ENCODE results near the gene GPC6.

GPC6 gene

DNA sequence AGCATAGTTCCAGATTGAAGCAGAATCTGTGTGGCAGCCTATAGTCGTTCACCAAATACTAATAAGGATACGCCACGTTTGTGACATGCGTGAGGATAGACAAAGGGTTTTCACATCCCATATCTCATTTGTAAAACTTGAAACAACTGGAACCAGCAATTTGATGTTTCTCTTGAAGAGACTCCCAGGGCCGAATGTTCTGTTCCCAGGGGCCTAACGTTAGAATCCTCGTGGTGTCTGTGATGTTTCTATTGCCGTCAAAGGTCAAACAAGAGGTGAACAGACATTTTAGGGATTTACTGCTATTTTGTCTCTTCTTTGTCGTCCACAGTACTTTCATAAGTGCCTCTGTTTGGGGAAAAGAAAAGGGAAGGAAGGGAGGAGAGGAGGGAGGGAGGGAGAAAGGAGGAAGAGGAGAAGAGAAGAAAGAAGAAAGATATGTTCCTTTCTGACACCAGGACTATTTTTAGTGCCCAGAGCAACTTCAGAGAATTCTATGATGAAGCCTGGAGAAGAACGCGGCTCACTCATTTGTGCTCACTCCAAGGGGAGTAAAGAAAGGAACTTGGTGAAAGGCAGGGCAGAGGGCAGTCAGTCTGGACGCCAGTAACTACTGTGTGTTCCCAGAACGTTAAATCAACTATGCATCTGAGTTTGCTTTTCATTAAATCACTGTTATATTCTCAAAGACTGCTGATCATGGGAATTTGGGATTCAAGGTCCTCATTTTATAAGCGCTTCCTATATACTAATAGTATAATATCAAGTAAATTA, 1098.3 kb downstream of the GPC6 start:
- TF ChIP-seq ZNF600 (tag by site-specific recombination; IDR thresholded peaks at IDR 0.05) (no peak), ZSCAN23 (tag by site-specific recombination; IDR thresholded peaks at IDR 0.05) (no peak), KLF17 (tag by site-specific recombination; IDR thresholded peaks at IDR 0.05) (no peak), OVOL3 (tag by site-specific recombination; IDR thresholded peaks at IDR 0.05) (no peak), MZF1 (tag by site-specific recombination; IDR thresholded peaks at IDR 0.05; ENCODE audit: borderline replicate concordance) (no peak), ZNF266 (tag by site-specific recombination; IDR thresholded peaks at IDR 0.05; ENCODE audit: low read depth) (no peak), YY2 (tag by site-specific recombination; IDR thresholded peaks at IDR 0.05) (no peak), ZBTB26 (tag by site-specific recombination; optimal IDR thresholded peaks at IDR 0.05) (no peak), ZNF211 (tag by site-specific recombination; IDR thresholded peaks at IDR 0.05; ENCODE audit: low read depth) (no peak), ZNF837 (tag by site-specific recombination; IDR thresholded peaks at IDR 0.05) (no peak), YY1 (tag by site-specific recombination; IDR thresholded peaks at IDR 0.05) (no peak)
- TF ChIP-seq, protein P1, sequence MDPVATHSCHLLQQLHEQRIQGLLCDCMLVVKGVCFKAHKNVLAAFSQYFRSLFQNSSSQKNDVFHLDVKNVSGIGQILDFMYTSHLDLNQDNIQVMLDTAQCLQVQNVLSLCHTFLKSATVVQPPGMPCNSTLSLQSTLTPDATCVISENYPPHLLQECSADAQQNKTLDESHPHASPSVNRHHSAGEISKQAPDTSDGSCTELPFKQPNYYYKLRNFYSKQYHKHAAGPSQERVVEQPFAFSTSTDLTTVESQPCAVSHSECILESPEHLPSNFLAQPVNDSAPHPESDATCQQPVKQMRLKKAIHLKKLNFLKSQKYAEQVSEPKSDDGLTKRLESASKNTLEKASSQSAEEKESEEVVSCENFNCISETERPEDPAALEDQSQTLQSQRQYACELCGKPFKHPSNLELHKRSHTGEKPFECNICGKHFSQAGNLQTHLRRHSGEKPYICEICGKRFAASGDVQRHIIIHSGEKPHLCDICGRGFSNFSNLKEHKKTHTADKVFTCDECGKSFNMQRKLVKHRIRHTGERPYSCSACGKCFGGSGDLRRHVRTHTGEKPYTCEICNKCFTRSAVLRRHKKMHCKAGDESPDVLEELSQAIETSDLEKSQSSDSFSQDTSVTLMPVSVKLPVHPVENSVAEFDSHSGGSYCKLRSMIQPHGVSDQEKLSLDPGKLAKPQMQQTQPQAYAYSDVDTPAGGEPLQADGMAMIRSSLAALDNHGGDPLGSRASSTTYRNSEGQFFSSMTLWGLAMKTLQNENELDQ (tag by site-specific recombination; IDR thresholded peaks at IDR 0.05; ENCODE audit: low read depth): no peak
- TF ChIP-seq, protein P2, sequence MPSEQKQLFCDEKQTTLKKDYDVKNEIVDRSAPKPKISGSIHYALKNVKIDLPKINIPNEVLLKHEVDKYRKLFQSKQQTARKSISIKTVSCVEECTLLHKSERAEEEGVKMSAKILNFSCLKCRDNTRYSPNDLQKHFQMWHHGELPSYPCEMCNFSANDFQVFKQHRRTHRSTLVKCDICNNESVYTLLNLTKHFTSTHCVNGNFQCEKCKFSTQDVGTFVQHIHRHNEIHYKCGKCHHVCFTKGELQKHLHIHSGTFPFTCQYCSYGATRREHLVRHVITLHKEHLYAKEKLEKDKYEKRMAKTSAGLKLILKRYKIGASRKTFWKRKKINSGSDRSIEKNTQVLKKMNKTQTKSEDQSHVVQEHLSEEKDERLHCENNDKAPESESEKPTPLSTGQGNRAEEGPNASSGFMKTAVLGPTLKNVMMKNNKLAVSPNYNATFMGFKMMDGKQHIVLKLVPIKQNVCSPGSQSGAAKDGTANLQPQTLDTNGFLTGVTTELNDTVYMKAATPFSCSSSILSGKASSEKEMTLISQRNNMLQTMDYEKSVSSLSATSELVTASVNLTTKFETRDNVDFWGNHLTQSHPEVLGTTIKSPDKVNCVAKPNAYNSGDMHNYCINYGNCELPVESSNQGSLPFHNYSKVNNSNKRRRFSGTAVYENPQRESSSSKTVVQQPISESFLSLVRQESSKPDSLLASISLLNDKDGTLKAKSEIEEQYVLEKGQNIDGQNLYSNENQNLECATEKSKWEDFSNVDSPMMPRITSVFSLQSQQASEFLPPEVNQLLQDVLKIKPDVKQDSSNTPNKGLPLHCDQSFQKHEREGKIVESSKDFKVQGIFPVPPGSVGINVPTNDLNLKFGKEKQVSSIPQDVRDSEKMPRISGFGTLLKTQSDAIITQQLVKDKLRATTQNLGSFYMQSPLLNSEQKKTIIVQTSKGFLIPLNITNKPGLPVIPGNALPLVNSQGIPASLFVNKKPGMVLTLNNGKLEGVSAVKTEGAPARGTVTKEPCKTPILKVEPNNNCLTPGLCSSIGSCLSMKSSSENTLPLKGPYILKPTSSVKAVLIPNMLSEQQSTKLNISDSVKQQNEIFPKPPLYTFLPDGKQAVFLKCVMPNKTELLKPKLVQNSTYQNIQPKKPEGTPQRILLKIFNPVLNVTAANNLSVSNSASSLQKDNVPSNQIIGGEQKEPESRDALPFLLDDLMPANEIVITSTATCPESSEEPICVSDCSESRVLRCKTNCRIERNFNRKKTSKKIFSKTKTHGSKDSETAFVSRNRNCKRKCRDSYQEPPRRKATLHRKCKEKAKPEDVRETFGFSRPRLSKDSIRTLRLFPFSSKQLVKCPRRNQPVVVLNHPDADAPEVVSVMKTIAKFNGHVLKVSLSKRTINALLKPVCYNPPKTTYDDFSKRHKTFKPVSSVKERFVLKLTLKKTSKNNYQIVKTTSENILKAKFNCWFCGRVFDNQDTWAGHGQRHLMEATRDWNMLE (tag by site-specific recombination; conservative IDR thresholded peaks at IDR 0.05; ENCODE audit: low read depth): no peak
- ChIA-PET POLR2A (no interaction called here), CTCF (no interaction called here)
- no peak overlapping the region for H3K27ac ChIP-seq (ENCODE audit: extremely low read depth, low read depth, low read length)
- H3K36me3 ChIP-seq (ENCODE audit: control insufficient read depth in 2 of 2, insufficient read depth in 1 of 2, low read length in 2 of 2): no peaks in the 10 kb centered on the region
- no peak overlapping the region for H3K4me3 ChIP-seq (ENCODE audit: low read depth, low read length)
- no peaks in the 10 kb centered on the region for H3K9me3 ChIP-seq (ENCODE audit: control insufficient read depth, insufficient read depth, low read depth, low read length)
- H3K4me1 ChIP-seq (ENCODE audit: control insufficient read depth, insufficient read depth, low read length): no peaks in the 10 kb centered on the region

DNA sequence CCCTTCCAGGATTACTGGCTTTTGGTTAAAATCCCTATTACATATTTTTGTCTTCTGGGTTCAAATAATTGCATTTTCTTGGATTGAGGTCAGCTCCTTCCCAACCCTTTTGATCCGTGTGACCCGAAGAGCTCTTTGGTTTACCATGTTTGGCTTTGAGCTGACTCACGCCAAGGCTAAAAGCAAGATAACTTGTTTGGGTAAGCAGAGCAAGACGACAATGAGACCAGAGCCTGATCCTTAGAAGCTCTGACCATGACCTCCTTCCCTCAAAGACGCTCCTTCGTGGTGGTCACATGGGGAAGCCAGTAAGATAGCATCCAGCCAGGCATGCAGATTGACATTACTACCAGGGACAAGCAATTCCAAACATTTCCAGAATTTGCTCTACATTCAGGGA, 1099.0 kb downstream of the GPC6 start:
- ChIA-PET CTCF (no interaction called here), POLR2A (no interaction called here)
- Histone ChIP-seq H3K4me3 (ENCODE audit: low read depth, low read length) (no peak overlapping the region), H3K27ac (ENCODE audit: extremely low read depth, low read depth, low read length) (no peak overlapping the region), H3K9me3 (ENCODE audit: control insufficient read depth, insufficient read depth, low read depth, low read length) (no peaks in the 10 kb centered on the region), H3K4me1 (ENCODE audit: control insufficient read depth, insufficient read depth, low read length) (no peaks in the 10 kb centered on the region), H3K36me3 (ENCODE audit: control insufficient read depth in 2 of 2, insufficient read depth in 1 of 2, low read length in 2 of 2) (no peaks in the 10 kb centered on the region)
- TF ChIP-seq ZNF843 (tag by site-specific recombination; IDR thresholded peaks at IDR 0.05): no peak
- no peak for TF ChIP-seq ZNF416 (tag by site-specific recombination; IDR thresholded peaks at IDR 0.05)
- no peak for TF ChIP-seq ZNF341 (tag by site-specific recombination; IDR thresholded peaks at IDR 0.05; ENCODE audit: low read depth)
- no peak for TF ChIP-seq ZNF654 (tag by site-specific recombination; IDR thresholded peaks at IDR 0.05; ENCODE audit: low read depth)
- TF ChIP-seq ZBTB48 (tag by site-specific recombination; IDR thresholded peaks at IDR 0.05): no peak
- no peak for TF ChIP-seq ZNF600 (tag by site-specific recombination; IDR thresholded peaks at IDR 0.05)
- no peak for TF ChIP-seq ZNF184 (tag by site-specific recombination; IDR thresholded peaks at IDR 0.05)
- no peak for TF ChIP-seq ZNF169 (tag by site-specific recombination; IDR thresholded peaks at IDR 0.05)
- no peak for TF ChIP-seq ZNF223 (tag by site-specific recombination; IDR thresholded peaks at IDR 0.05)
- TF ChIP-seq ZNF473 (tag by site-specific recombination; IDR thresholded peaks at IDR 0.05): no peak
- TF ChIP-seq, protein P3, sequence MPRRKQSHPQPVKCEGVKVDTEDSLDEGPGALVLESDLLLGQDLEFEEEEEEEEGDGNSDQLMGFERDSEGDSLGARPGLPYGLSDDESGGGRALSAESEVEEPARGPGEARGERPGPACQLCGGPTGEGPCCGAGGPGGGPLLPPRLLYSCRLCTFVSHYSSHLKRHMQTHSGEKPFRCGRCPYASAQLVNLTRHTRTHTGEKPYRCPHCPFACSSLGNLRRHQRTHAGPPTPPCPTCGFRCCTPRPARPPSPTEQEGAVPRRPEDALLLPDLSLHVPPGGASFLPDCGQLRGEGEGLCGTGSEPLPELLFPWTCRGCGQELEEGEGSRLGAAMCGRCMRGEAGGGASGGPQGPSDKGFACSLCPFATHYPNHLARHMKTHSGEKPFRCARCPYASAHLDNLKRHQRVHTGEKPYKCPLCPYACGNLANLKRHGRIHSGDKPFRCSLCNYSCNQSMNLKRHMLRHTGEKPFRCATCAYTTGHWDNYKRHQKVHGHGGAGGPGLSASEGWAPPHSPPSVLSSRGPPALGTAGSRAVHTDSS (tag by site-specific recombination; IDR thresholded peaks at IDR 0.05): no peak
